ENCODE results near the gene L3HYPDH. TPM values are rescaled to one million over a fixed set of nuclear protein-coding genes. Genes with fewer than 3 reads are reported as not detected.

Gene L3HYPDH
- total and polyA plus RNA-seq, 2 of the 13 experiments (the other 11 are each of a cell fraction or from before 2014, with no cell fraction given) = 30.5 to 36.6 TPM

DNA sequence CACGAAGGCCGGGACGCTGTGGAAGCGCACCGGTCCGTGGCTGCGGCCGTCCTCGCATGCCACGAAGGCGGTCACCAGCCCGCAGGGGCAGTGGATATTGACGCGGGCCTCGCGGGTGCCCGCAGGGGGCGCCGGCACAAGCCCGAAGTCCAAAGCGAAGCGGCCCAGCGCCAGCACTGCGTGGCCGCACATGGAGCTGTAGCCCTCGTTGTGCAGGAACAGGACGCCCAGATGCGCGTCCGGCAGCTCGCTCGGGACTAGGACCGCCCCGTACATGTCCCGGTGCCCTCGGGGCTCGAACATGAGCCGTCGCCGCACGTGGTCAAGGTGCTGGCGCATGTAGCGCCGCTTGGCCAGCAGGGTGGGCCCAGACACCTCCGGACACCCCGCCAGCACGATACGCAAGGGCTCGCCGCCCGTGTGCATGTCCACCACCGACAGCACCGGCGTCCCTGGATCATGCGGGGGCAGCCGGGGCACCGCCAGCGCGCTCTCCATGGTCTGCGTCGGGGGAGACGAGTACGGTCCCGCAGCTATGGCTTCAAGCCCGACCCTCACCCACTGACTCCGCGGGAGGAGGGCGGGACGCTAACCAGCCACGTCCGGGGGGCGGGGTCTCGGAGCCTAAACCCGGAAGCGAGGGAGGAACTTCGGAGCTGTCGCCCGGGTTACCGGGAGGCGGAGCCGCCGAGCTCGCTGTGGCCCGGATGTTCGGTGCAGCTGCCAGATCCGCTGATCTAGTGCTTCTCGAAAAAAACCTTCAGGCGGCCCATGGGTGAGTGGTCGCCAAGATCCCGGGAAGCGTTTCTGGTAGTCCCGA is at the start of gene L3HYPDH, which contains the start of gene JKAMP (continued):
- TF ChIP-seq CHCHD3 (CRISPR knock-in tag; IDR thresholded peaks at IDR 0.05) = peak; percentile 82; the same call in 1 of the 2 replicates
- TF ChIP-seq, protein P1, sequence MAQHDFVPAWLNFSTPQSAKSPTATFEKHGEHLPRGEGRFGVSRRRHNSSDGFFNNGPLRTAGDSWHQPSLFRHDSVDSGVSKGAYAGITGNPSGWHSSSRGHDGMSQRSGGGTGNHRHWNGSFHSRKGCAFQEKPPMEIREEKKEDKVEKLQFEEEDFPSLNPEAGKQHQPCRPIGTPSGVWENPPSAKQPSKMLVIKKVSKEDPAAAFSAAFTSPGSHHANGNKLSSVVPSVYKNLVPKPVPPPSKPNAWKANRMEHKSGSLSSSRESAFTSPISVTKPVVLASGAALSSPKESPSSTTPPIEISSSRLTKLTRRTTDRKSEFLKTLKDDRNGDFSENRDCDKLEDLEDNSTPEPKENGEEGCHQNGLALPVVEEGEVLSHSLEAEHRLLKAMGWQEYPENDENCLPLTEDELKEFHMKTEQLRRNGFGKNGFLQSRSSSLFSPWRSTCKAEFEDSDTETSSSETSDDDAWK (CRISPR knock-in tag; IDR thresholded peaks at IDR 0.05) = no peak
- no peak for TF ChIP-seq FOXP1 (IDR thresholded peaks at IDR 0.05)
- TF ChIP-seq FOXP1 (CRISPR knock-in tag; IDR thresholded peaks at IDR 0.05) = no peak
- TF ChIP-seq CBX2 (IDR thresholded peaks at IDR 0.05; ENCODE audit: low read depth, low read length) = no peak
- 0 out of 2 replicates have a peak, but pooled peaks have one; percentile 78 for TF ChIP-seq CBX2 (CRISPR knock-in tag; IDR thresholded peaks at IDR 0.05; ENCODE audit: low read depth)
- TF ChIP-seq EEA1 (CRISPR knock-in tag; IDR thresholded peaks at IDR 0.05; ENCODE audit: borderline replicate concordance) = peak; percentile 24; the same call in 1 of the 2 replicates
- no peak; the same call in 1 of the 2 replicates for TF ChIP-seq BHLHE40 (IDR thresholded peaks at IDR 0.05; ENCODE audit: low read length)
- peak; percentile 100 for TF ChIP-seq DMAP1 (CRISPR knock-in tag; IDR thresholded peaks at IDR 0.05)
- TF ChIP-seq, protein P2, sequence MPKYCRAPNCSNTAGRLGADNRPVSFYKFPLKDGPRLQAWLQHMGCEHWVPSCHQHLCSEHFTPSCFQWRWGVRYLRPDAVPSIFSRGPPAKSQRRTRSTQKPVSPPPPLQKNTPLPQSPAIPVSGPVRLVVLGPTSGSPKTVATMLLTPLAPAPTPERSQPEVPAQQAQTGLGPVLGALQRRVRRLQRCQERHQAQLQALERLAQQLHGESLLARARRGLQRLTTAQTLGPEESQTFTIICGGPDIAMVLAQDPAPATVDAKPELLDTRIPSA (CRISPR knock-in tag; IDR thresholded peaks at IDR 0.05; ENCODE audit: borderline replicate concordance) = peak; percentile 98; the same call in 1 of the 2 replicates
- peak; percentile 99 for TF ChIP-seq ZNF616 (CRISPR knock-in tag; IDR thresholded peaks at IDR 0.05; ENCODE audit: low read depth)
- TF ChIP-seq, protein P3, sequence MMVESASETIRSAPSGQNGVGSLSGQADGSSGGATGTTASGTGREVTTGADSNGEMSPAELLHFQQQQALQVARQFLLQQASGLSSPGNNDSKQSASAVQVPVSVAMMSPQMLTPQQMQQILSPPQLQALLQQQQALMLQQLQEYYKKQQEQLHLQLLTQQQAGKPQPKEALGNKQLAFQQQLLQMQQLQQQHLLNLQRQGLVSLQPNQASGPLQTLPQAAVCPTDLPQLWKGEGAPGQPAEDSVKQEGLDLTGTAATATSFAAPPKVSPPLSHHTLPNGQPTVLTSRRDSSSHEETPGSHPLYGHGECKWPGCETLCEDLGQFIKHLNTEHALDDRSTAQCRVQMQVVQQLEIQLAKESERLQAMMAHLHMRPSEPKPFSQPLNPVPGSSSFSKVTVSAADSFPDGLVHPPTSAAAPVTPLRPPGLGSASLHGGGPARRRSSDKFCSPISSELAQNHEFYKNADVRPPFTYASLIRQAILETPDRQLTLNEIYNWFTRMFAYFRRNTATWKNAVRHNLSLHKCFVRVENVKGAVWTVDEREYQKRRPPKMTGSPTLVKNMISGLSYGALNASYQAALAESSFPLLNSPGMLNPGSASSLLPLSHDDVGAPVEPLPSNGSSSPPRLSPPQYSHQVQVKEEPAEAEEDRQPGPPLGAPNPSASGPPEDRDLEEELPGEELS (CRISPR knock-in tag; IDR thresholded peaks at IDR 0.05) = peak; percentile 63
- peak; percentile 71 for TF ChIP-seq NR2C2 (CRISPR knock-in tag; IDR thresholded peaks at IDR 0.05; ENCODE audit: borderline replicate concordance)
- no peak for TF ChIP-seq NONO (IDR thresholded peaks at IDR 0.05)
- peak; percentile 95 for TF ChIP-seq NONO (CRISPR knock-in tag; conservative IDR thresholded peaks at IDR 0.05)
- TF ChIP-seq TBX2 (CRISPR knock-in tag; IDR thresholded peaks at IDR 0.05; ENCODE audit: borderline replicate concordance) = peak; percentile 89; the same call in 1 of the 2 replicates
- peak; percentile 89; the same call in 1 of the 2 replicates for TF ChIP-seq ZMYM2 (CRISPR knock-in tag; IDR thresholded peaks at IDR 0.05)
- TF ChIP-seq ERF (CRISPR knock-in tag; IDR thresholded peaks at IDR 0.05) = peak; percentile 83
- peak; percentile 65 for TF ChIP-seq ZNF629 (CRISPR knock-in tag; conservative IDR thresholded peaks at IDR 0.05)
- TF ChIP-seq, protein P4, sequence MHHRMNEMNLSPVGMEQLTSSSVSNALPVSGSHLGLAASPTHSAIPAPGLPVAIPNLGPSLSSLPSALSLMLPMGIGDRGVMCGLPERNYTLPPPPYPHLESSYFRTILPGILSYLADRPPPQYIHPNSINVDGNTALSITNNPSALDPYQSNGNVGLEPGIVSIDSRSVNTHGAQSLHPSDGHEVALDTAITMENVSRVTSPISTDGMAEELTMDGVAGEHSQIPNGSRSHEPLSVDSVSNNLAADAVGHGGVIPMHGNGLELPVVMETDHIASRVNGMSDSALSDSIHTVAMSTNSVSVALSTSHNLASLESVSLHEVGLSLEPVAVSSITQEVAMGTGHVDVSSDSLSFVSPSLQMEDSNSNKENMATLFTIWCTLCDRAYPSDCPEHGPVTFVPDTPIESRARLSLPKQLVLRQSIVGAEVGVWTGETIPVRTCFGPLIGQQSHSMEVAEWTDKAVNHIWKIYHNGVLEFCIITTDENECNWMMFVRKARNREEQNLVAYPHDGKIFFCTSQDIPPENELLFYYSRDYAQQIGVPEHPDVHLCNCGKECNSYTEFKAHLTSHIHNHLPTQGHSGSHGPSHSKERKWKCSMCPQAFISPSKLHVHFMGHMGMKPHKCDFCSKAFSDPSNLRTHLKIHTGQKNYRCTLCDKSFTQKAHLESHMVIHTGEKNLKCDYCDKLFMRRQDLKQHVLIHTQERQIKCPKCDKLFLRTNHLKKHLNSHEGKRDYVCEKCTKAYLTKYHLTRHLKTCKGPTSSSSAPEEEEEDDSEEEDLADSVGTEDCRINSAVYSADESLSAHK (CRISPR knock-in tag; IDR thresholded peaks at IDR 0.05; ENCODE audit: borderline replicate concordance) = no peak
- no peak for TF ChIP-seq KDM5A (IDR thresholded peaks at IDR 0.05; ENCODE audit: borderline replicate concordance, low read length)
- TF ChIP-seq, protein P5, sequence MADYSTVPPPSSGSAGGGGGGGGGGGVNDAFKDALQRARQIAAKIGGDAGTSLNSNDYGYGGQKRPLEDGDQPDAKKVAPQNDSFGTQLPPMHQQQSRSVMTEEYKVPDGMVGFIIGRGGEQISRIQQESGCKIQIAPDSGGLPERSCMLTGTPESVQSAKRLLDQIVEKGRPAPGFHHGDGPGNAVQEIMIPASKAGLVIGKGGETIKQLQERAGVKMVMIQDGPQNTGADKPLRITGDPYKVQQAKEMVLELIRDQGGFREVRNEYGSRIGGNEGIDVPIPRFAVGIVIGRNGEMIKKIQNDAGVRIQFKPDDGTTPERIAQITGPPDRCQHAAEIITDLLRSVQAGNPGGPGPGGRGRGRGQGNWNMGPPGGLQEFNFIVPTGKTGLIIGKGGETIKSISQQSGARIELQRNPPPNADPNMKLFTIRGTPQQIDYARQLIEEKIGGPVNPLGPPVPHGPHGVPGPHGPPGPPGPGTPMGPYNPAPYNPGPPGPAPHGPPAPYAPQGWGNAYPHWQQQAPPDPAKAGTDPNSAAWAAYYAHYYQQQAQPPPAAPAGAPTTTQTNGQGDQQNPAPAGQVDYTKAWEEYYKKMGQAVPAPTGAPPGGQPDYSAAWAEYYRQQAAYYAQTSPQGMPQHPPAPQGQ (CRISPR knock-in tag; IDR thresholded peaks at IDR 0.05; ENCODE audit: borderline replicate concordance) = peak; percentile 81; the same call in 1 of the 2 replicates
